Glomerular visceral epithelial cell (primary cell): ENCODE results near the gene NPPA.
"Not testable (repeated sequence)": the region's sequence is repeated elsewhere in the genome, so short reads cannot be mapped to it uniquely, and the experiment has no call there.

Experiments used
- DNase-seq: peaks from one replicate; pipeline ENCODE4 v3.0.0-alpha.2; 2016; ENCODE audit errors: extremely low spot score

Gene NPPA

DNA sequence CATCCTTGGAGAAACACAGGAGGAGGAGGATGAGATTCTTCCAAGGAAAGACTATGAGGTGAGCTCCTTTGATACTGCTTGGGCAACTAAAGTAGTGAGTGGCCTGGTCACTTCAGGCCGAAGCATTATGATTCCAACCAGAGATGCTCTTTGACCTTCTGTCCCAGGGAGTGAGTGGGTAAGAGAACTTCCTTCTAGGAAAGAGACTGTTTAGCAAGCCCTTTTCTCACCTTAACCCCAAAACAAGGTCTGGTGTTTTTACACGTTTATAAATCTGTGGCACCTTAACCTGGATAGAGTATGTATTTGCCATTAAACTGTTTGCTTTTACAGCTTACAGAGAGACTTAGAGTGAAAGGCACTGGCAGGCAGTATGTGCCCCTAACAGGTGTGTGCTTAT lies 40.5 kb downstream of the NPPA start:
- DNase-seq = no peak

DNA sequence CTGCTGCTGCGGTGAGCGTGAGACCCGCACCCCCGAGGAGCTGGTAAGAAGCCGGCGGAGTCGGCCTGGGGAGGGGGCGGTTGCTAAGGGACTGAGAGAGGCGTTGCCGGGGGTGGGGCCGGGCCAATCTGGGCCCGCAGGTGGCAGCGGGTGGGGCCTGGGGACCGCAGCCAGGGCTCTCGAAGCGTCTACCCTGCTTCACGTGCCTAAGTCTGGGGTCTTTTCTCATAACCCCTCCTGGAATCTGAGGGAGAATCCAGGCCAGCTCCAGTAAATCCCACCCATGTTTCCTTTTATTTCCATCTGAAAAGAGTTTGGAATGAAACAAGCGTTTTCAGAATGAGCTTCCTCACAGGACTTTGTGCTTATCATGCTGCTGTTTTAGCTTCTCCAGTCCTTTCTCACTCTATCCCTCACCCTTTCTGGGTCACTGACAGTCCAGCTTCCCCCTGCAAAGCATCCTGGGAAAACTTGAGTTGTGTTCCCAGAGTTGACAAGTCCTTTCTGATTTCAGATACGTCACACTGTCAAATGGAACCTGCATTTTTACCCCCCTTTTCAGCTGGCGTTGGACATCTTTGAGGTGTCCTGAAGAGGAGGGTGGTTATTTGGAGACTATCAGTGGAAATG lies 41.2 kb downstream of the NPPA start:
- no peak for DNase-seq

DNA sequence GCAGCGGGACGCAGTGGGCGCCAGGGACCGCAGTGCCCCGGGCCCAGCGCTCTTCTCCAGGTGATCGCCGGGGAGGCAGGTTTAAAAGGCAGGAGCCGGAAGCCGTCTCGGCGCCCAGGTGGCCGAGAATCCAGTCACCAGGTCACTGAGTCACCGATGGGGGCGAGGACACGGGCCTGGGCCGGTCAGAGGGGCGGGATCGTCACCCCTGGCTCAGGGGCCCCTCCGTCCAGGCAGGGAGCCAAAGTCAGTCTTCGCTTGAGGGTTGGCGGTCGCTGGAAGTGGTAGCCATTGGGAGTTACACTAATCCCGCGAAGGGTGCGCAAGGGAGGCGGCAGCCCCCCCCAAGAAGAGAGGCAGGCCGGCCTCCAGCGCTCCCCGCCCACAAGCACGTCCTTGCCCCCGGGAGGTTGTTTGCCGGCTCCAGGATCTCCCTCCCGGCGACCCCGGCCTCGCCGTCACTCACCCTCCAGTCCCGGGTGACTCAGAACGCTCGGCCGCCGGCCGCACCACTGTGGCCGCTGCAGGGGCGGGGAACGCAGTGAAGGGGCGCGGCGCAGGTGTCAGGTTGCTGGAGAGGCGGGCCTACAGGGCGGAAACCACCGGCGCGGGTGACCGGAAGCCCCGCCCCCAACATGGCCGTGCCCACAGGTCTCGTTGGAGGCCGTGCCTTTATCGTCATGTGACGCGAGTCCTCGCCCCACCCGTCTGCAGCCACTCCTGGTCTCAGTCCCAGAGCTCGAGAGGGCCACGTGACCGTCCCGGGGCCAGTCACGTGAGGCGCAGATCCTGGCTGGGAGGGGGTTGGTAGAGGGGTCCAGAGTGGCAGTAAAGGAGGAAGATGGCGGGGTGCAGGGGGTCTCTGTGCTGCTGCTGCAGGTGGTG lies 41.9 kb downstream of the NPPA start, which contains the start of the genes CLCN6 and MTHFR:
Gene CLCN6 (plus strand): TSS at position 770 of the 885 bp plus-strand sequence. CDS start 72 bp downstream, at position 842.
Gene MTHFR (minus strand): TSS at position 543 of the 885 bp plus-strand sequence. CDS start 2,848 bp downstream, outside the sequence.
- DNase-seq = peak; percentile 100

DNA sequence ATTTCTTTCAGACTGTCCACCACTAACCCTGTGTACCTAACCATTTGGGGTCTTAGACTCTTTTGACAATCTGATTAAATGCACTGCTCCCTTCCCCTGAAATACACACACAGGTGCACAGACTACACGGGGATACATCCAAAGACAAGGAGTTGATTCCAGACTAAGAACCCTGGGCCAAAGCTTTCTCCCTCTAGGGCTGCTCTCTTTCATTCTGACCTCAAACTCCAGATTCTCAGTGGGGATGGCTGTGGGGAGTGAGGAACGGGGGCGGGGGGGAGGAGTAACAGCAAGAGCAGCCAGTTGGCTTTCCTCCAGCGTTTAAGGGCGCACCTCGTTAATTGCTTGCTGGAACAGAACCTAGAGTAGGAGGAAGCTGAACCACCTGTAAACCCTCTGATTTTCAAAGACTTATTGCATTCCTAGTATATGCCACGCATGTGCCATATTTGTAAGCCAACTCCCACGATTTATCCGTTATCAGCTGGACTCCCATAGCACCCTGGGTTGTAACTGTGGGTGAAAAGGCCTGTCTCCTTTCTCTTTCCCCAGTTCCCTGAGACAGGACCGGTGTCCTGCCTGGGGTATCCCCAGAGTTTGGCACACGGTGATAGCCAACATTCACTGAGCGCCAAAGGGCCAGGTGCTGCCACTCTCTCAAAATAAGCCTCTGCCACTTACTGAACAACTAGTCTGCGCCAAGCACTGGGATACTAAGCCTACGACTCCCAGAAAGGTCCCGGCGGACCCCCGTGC lies 42.7 kb downstream of the NPPA start:
- peak; percentile 67 for DNase-seq

DNA sequence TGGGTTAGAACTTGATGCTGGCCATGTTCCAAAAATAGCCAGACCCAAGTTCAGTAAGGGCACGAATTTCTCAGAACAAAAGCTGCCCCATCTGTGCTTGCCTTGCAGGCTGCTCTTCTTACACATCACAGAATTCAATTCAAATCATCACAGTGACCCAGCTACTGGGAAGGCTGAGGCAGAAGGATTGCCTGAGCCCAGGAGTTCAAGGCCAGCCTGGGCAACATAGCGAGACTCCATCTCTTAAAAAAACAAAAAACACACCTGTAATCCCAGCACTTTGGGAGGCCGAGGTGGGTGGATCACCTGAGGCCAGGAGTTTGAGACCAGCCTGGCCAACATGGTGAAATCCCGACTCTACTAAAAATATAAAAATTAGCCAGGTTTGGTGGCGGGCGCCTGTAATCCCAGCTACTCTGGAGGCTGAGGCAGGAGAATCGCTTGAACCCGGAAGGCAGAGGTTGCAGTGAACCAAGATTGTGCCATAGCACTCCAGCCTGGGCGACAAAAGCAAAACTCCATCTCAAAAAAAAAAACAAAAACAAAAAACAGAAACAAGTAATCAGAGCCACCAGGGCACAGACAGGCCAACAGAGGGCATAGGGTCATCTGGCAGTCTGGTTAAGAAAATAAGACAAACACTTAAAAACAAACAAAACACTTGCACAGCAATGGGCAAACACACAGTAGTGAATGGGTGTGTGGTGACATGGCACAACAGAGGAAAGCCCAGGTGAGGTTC lies 43.5 kb downstream of the NPPA start:
- DNase-seq = not testable (repeated sequence)

DNA sequence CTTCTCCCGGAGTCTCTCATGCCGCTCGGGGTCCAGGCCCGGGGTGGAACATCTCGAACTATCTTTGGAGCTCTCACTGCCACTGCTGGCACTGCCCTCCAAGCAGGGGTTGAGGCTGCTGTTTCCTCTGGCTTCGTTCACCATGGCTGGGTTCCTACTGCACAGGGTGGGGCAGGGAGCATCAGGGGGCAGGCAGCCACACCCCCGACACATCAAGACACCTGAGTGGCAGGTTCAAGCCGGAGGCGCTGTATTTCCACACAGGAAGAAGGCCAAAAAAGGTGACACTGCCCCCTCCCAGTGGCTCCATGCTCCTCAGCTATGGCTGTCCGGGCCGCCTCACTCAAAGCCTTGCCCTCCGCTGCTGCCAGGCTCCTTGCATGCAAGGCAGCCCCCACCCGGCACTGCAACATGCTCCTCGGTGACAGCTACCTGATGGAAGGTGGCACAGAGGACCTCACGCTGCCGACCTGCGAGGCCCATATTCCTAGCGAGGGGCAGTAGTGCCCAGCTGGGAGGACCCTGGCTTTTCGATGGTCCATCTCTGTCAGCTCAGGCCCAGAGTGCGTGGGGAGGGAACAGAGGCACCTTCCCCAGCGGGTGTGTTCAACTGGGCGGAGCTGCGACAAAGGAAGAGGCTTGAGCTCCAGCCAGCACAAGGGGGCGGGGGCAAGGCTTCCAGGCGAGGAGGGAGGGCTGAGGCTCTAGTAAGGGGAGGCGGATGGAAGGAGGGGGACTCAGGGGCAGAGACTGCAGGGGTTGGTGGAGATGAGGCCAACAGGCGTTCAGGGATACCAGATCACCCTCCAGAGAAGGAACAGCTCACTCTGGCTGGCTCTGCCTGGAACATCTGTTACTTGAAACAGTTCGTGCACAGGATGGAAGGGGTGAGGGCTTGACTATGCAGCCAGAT lies 44.4 kb downstream of the NPPA start:
- DNase-seq = peak; percentile 95

- DNase-seq = no peak
These were observed 45.0 kb downstream of the NPPA start for GRCh38 chr1:11802616-11802972.

DNA sequence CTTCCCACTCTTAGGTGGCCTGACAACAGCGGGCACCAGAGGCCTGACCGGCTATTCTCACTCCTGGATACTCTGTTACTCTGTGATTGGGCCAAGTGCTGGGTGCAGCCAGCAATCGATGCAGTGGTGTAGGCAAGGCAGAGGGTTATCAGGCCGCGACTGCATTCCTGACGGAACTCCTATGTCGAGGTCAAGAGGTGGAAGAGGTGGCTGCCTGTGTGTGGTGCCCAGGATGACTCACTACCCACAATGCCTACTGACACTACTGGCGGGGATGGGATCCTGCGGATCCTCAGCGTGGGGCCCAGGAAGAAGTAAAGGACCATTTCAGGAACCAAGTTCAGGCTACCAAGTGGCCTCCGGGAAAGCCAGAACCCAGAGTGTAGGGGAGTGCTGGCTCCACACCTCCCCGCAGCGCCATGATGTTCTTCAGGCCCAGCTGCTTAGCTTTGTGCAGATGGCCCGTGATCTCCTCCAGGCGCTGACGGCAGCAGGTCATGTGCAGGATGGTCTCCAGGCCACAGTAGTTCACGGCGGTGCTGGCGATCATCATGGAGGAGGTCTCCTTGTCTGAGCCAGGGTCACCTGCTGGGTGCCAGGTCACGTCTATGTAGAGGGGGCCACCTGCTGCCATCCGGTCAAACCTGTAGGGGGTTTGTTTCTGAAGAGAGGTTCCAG lies 46.7 kb downstream of the NPPA start:
- peak; percentile 66 for DNase-seq

DNA sequence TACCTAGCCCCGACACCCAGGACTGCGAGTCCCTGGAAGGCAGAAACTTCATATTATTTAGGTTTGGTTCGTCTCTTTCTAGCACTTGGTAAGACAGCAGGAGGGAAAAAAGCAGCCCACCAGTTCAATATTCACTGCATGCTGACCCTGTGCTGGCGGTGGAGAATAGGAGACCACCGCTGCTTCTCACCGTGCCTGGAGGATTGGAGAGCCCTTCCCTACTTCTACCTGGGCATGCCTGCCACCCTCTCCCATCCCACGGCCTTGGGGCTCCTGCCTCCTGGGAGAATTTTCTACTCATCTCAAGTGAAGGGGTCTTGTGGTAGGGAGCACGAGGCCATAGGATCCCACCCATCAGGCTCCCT lies 47.2 kb downstream of the NPPA start:
- no peak for DNase-seq

GRCh38 chr1:11799896-11800295 lies 47.7 kb downstream of the NPPA start:
- DNase-seq = no peak

DNA sequence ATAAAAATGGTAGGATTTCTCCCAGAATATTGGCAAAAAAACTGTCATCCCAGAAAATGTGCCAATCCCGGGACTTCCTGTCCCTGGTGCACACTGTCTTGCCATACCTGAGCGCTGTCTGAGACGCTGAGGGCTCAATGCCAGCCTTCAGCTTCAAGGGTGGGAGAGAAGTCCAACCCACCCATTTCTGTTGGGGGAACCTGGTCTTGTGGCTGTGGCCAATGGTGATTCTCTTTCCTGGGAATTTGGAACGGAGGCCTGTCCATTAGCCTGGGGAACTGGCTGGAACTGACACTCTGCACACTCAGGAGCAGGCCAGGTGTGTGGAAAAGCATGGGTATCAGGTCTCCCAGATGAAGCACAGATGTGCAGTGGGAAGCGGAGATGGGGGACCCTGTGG lies 48.5 kb downstream of the NPPA start:
- DNase-seq = no peak

GRCh38 chr1:11797525-11798216 lies 49.9 kb downstream of the NPPA start:
- DNase-seq = peak; percentile 77

DNA sequence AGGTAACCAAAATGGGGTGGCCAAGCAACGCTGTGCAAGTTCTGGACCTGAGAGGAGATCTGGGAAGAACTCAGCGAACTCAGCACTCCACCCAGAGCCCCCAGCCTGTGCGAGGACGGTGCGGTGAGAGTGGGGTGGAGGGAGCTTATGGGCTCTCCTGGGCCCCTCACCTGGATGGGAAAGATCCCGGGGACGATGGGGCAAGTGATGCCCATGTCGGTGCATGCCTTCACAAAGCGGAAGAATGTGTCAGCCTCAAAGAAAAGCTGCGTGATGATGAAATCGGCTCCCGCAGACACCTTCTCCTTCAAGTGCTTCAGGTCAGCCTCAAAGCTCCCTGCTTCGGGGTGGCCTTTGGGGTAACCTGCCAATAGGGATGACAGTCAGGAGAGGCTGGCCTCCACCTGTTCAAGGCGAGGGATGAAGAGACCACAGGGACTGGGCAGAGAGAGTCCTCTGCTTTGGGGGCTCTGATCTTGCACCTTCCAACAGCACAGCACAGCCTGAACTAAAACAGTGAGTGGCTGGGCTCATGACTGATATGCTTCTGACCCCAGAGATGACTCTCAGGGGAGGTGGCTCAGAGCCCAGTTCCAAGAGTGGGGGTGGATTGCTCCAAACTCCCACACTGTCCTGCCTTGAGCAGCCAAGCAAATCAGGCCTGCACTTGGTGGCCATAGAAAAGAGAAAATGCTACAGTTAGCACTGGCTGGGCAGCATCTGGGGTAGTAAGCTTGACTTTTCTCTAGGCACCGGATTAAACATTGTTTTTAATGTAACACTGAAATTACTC lies 51.4 kb downstream of the NPPA start:
- peak; percentile 89 for DNase-seq
